Kidney epithelial cell (primary cell): Measurements from ENCODE around the gene ABCC8. TPM values are rescaled to one million over a fixed set of nuclear protein-coding genes. Genes with fewer than 3 reads are reported as not detected.

Experiments used
- DNase-seq: peaks from one replicate; pipeline ENCODE4 v3.0.0-alpha.2; 2010; ENCODE audit warnings: low read depth
- H3K27me3 ChIP-seq: 2 replicates; pipeline ENCODE4 v1.6.0; 2011; ENCODE audit warnings: low read length; ENCODE audit not compliant: control insufficient read depth, insufficient read depth
- H3K36me3 ChIP-seq: 2 replicates; pipeline ENCODE4 v1.5.1; 2011; ENCODE audit warnings: low read length; ENCODE audit not compliant: control insufficient read depth, insufficient read depth
- H3K4me3 ChIP-seq: 2 replicates; pipeline ENCODE4 v1.5.1; 2011; ENCODE audit warnings: low read depth, mild to moderate bottlenecking, control low read depth, low read length
- total RNA-seq: library from RNA; depleted of rRNA; stranded (reverse); fragments of >200 nt; gene quantifications from 2 replicates; pipeline ENCODE4 v1.2.3, GENCODE V29; 2015
- TF ChIP-seq, protein P1 (sequence below): IDR thresholded peaks from 2 replicates; pipeline ENCODE4 v1.5.1; 2011; ENCODE audit warnings: mild to moderate bottlenecking, moderate library complexity, low read length, control low read depth, inconsistent platforms; ENCODE audit not compliant: insufficient read depth, poor library complexity, severe bottlenecking

The ABCC8 gene
- total RNA-seq, 1 donor from 2014 or later, result not detected

DNA sequence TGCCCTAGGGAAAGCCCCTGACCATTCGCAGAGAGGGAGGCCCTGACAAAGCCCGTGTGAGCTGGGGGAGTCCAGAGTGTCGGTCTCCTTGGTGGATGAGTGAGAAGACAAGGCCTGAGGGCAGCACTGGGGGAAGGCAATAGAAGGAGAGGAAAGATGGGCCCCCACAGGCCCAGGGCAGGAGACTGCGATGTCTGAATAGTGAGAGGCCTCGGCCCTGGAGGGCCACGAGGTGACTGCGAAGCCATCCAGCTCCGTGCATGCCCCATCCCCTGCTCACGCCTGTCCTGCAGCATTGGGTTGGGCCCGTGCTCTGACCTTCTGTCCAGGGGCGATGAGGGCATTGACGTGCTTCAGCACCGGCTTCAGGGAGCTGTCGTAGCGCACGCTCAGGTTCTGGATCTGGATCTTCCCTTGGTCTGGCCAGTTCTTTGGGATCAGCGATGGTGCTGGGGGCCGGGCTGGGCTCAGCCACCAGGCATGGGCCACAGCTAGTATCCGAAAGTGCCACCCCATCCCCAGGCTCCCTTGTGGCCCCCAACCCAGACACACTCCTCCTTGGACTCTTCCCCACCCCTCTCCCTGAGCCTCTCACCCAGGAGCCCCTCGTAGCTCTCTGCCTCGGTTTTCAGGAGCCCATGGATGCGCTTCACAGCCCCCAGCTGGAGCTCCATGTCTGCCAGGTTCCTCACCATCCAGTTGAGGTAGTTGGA, 79.9 kb downstream of the ABCC8 start:
- TF ChIP-seq, protein P1, sequence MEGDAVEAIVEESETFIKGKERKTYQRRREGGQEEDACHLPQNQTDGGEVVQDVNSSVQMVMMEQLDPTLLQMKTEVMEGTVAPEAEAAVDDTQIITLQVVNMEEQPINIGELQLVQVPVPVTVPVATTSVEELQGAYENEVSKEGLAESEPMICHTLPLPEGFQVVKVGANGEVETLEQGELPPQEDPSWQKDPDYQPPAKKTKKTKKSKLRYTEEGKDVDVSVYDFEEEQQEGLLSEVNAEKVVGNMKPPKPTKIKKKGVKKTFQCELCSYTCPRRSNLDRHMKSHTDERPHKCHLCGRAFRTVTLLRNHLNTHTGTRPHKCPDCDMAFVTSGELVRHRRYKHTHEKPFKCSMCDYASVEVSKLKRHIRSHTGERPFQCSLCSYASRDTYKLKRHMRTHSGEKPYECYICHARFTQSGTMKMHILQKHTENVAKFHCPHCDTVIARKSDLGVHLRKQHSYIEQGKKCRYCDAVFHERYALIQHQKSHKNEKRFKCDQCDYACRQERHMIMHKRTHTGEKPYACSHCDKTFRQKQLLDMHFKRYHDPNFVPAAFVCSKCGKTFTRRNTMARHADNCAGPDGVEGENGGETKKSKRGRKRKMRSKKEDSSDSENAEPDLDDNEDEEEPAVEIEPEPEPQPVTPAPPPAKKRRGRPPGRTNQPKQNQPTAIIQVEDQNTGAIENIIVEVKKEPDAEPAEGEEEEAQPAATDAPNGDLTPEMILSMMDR, result no peak
- DNase-seq, result no peak
- Histone ChIP-seq H3K4me3 (no peak overlapping the region), H3K36me3 (no peaks in the 10 kb centered on the region), H3K27me3 (peaks cover 15% of the 10 kb centered on the region)

DNA sequence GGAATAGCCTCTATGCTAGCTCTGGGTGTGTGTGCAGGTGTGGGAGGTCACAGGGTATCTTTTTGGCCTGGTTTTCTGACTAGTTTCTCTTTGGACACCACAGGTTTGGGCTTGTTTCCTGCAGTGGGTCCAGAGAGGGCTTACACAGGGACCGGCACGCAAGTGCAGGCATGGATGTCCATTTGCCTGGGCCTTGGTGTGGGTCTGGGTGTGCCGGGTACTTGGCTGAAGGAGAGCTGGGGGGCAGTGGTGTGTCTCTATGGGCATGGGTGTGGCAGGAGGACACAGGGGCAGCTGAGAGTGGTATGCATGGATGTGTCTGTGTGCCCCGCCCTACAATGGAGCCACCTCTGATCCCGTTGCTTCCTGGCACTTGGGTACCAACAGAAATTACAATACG, 80.7 kb downstream of the ABCC8 start:
- Histone ChIP-seq H3K4me3 (no peak overlapping the region), H3K36me3 (no peaks in the 10 kb centered on the region), H3K27me3 (peaks cover 12% of the 10 kb centered on the region)
- TF ChIP-seq, protein P1, result no peak
- no peak for DNase-seq

DNA sequence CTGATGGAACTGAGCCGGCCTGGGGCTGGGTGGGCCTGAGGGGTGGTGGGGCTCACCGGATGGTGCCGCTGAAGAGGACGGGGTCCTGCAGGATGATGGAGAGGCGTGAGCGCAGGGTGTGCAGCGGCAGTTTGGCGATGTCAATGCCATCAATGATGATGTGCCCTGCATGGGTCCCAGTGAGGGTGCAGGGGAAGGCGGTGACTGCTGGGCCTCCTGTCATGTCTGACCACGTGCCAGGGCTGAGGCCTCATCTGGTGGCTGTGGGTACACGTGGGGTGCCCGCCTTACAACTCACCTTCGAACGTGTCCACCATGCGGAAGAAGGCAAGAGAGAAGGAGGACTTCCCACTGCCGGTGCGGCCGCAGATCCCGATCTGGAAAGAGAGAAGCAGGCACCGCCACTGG, 81.1 kb downstream of the ABCC8 start:
- DNase-seq, result no peak
- peaks cover 14% of the 10 kb centered on the region for H3K27me3 ChIP-seq
- H3K4me3 ChIP-seq, result no peak overlapping the region
- TF ChIP-seq, protein P1, result no peak
- H3K36me3 ChIP-seq, result no peaks in the 10 kb centered on the region

DNA sequence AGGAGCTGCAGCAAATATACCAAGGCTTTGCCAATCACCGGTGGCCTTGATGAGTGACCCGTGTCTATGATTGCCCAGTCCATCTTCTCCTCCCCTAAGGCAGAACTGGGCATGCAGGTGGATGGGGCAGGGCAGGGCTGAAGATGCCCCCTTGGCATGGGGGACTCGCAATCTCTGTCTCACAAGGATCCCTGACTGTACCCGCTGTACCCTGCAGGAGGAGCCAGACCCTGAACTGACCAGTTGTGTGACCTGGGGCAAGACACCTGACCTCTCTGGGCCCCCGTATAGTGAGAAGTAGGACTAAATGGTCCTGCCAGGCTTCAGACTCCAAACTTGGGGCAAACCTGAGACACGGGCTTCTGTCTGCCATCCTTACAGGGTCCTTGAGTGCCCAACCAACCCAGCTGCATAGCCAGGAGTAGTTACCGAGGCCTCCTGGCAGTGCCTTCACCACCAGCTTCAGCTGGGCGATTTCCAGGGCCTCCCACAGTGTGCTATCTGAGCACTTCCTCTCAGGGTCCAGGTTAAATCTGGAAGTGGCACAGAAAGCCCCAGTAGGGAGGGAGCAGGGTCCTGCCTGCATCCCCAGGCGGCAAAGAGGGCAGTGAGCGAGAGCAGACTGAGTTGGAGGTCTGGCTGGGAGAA, 81.8 kb downstream of the ABCC8 start:
- no peaks in the 10 kb centered on the region for H3K36me3 ChIP-seq
- H3K27me3 ChIP-seq, result peaks cover 17% of the 10 kb centered on the region
- TF ChIP-seq, protein P1, result no peak
- H3K4me3 ChIP-seq, result no peak overlapping the region
- no peak for DNase-seq

DNA sequence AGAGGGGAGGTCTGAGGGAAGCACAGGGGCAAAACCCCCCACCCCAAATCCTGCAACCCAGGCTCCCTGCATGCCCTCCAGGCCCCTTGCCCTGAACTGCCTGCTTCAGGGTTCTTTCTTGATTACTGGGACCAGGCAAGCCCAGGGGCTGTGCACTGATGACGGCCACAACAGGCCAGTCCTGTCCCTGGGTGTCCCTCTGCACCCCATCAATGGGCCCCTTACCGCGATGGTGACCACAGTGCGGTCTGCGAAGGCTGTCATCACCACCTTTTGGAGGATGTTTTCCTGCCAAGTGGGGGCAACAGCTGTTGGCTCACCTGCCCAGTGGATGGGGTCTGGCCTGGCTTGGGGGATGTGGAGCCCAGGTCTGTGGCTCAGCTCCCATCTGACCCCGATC, 83.2 kb downstream of the ABCC8 start:
- DNase-seq, result no peak
- TF ChIP-seq, protein P1, result no peak
- Histone ChIP-seq H3K4me3 (no peak overlapping the region), H3K27me3 (peaks cover 20% of the 10 kb centered on the region), H3K36me3 (no peaks in the 10 kb centered on the region)
